Measurements from ENCODE around the gene LGR4.
"Not testable (repeated sequence)": the region's sequence is repeated elsewhere in the genome, so short reads cannot be mapped to it uniquely, and the experiment has no call there.

The LGR4 gene

DNA sequence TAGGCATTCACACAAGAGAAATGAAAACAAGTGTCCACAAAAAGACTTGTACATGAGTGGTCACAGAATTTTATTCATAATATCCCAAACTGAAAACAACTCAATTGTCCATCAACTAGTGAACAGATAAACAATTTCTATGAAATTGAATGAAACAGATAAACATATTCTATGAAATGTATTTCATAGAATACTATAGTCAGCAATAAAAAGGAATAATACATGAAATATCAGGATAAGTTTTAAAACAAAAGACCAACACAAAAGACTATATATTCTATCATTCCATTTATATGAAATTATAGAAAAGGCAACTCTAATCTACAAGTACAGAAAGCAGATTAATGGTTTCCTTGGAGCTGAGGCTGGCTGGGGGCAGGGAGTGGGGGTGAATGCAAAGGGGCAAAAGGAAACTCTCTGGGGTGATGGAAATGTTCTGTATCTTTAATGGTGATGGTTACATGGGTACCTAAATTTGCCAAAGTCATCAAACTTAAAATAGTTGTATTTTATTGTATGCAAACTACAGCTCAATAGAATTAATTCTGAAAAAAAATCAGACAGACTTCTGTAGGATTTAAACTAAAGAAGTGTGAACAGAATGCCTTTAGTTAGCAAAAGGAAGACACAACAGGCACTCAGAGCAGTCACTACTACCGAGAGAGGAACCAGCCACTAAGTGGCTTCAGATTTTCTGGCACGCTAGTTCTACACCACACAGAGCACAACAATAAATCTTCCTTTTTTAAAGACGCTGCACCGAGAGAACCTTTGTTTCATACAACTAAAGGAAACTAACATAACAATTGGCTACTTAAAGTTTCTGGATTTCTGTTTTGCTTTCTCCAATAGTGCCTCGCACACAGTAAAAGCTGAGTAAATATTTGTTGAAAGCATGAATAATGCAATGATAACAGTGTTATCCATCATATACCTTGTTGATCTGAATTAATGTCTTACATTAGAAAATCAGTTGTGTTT is 124.9 kb downstream of the LGR4 start:
- no peak for DNase-seq

DNA sequence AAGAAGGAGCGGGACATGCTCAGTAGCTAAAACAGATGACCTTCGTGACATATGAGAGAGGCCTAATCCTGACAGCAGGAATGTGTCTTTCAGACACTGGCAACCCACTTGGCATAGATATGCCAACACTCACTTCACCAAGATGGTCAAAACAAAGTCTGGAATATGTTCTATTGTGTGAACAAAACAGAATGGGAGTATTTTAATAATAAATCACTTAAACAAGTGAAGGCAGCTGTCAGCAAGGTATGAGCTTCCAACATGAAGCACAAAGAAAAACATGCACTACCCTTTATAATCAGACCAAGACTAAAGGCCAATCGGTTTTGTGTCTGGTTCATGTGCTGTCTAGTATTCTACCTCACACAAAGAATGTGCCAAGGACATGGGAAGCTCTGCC is 132.6 kb downstream of the LGR4 start:
- DNase-seq = no peak

DNA sequence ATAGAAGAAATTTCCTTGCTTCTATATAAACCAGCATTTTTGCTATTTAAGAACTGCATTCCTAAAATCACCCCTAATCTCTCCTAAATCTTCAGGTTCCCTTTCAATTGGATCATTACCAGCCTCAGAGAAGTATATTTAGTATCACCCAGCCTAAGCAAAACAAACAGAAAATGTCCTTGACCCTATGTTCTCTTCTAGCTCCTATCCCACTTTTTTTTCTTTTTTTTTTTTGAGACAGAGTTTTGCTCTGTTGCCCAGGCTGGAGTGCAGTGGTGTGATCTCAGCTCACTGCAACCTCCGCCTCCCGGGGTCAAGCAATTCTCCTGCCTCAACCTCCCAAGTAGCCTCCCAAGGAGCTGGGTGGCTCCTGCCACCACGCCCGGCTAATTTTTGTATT is 137.8 kb downstream of the LGR4 start:
- not testable (repeated sequence) for DNase-seq

DNA sequence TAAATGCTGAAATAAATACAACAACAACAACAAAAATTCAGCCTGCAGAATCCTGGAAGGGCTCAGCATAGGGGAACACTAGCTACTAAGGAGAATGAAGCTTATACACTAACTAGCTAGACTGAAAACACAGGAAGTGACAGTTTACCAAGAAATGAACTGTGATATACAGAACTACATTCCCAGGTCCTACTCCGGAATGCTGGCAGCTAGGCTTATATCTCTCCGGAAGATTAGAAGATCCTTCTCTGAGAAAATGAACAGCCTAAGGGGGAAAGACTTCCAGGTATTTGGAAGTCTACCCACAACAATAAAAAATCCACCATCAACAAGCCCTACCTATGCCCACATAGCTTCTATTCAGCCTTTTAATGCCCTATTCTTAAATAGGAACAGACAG is 140.6 kb downstream of the LGR4 start:
- no peak for DNase-seq

DNA sequence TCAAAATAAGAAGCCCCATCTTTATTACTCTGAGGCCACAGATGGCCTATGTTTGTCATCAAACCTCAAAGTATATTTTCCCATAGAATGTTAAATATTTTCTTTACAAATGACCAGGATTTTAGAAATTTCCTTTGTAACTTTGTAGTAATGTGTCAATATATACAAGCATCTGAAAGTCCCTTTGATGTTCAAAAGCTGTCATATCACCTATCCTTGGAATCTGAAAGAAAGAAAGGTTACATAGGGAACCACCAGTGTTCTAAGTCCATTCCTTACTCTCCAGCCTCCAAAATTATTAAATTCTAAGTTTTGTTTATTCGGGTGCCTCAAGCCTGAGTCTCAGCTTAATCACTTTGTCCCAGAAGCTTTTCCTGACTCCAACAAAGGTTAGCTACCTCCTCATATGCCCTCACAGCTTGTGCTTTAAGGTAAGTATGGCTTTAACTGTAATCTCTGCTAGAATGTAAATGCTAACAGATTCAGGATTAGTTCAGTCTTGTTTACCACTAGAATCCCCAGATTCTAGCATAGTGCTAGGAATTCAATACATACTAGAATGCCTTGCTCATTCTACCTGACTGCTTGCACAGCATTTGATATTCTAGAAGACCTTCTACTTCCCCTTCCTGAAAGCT is 141.8 kb downstream of the LGR4 start:
- no peak for DNase-seq

DNA sequence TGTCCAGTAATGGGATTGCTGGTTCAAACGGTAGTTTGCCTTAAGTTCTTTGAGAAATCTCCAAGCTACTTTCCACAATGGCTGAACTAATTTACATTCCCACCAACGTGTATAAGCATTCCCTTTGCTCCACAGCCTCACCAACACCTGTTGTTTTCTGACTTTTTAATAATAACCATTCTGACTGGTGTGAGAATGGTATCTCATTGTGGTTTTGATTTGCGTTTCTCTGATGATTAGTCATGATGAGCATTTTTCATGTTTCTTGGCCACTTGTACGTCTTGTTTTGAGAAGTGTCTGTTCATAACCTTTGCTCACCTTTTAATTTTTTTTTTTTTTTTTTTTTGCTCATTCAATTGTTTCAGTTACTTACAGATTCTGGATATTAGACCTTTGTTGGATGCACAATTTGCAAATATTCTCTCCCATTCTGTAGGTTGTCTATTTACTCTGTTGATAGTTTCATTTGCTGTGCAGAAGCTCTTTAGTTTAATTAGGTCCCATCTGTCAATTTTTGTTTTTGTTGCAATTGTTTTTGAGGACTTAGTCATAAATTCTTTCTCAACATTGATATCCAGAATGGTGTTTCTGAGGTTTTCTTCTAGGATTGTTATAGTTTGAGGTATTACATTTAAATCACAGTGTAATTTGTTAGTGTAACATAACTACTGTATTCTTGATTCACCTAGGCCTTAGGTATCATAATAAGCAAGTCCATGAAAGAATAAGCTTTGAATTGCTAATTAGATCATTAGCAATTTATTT is 142.5 kb downstream of the LGR4 start:
- no peak for DNase-seq

DNA sequence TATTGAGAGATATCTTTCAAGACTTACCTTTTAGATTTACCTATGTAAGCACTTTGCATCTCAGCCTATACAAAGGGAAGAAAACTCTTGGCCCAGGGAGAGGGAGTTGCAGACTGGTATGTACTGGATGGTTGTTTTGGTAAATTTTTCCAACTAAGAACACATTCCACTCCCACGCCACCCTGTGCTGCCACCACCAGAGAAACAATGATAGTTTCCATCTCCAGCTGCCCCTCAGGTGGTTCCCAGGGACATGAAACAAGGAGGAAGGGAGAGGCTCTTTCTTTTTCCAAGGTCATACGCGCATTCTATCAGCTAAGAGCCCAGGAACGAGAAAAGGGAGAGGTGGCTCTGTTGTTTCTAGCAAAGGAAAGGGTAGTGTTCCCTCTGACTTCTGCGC is 144.0 kb downstream of the LGR4 start:
- DNase-seq = no peak

DNA sequence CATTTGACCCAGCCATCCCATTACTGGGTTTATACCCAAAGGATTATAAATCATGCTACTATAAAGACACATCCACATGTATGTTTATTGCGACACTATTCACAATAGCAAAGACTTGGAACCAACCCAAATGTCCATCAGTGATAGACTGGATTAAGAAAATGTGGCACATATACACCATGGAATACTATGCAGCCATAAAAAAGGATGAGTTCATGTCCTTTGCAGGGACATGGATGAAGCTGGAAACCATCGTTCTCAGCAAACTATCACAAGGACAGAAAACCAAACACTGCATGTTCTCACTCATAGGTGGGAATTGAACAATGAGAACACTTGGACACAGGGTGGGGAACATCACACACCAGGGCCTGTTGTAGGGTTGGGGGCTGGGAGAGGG is 145.5 kb downstream of the LGR4 start:
- not testable (repeated sequence) for DNase-seq

DNA sequence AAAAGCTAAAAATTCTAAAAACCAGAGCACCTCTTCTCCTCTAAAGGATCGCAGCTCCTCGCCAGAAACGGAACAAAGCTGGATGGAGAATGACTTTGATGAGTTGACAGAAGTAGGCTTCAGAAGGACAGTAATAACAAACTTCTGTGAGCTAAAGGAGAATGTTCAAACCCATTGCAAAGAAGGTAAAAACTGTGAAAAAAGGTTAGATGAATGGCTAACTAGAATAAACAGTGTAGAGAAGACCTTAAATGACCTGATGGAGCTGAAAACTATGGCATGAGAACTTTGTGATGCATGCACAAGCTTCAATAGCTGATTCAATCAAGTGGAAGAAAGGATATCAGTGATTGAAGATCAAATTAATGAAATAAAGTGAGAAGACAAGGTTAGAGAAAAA is 150.4 kb downstream of the LGR4 start:
- not testable (repeated sequence) for DNase-seq

DNA sequence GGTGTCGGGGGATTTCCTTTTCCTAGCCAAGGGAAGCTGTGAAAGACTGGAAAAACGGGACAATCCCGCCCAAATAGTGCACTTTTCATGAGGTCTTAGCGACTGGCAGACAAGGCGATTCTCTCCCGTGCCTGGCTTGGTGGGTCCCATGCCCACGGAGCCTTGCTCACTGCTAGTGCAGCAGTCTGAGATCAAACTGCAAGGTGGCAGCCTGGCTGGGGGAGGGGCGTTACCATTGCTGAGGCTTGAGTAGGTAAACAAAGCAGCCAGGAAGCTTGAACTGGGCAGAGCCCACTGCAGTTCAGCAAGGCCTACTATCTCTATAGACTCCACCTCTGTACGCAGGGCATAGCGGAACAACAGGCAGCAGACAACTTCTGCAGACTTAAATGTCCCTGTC is 151.2 kb downstream of the LGR4 start:
- DNase-seq = not testable (repeated sequence)

DNA sequence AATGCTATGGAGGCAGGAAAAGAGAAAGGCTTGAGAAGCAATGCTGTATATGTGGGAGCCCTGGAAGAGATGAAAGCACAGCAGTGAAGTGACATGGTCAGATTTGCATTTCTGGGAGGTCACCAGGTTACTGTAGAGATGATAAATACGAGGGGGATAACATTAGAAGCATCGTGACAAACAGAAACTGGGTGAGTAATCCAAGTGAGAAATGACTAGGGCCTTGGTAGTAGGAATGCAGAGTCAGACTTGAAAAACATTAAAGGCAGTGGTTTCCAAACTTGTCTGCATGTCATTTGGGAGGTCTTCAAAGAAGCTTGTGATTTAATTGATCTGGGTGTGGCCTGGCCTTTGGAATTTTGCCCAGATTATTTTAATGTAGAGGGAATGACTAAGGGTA is 153.5 kb downstream of the LGR4 start:
- no peak for DNase-seq

DNA sequence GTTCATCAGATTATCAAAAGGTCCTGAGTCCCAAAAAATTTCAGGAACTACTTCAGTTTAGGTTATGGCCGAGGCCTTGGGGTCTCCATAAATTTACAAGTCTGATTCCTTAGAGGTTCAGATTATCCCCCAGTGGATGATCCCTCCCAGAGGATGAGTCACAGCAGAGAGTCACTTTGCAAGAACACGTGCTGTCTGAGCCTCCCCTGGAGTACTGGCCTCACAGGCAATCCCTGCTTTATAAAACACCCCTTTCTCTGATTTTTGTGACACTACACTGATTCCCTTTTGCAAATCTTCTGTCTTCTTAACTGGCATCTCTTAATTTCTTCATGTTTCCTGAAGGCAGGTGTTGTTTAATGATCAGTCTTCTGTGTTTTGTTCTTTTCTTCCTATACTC is 154.8 kb downstream of the LGR4 start:
- no peak for DNase-seq
